Adrenal gland (tissue), 5 donors: ENCODE results near the gene KDM4B.

Source experiments
- POLR2A ChIP-seq, 2 donors: fragments of 450-650 bp; IDR thresholded peaks; one replicate each; pipeline ENCODE4 v1.6.1; 2017; ENCODE audit warnings: antibody characterized with exemption in 2 of 2, mild to moderate bottlenecking in 2 of 2, moderate library complexity in 1 of 2
- TF ChIP-seq, protein P1 (sequence below), 6 experiments: fragments of 450-650 bp in 4 of 6; fragments of 200-600 bp in 2 of 6; sonication (generic) in 1 of 6; IDR thresholded peaks; 1 replicate in 5 of 6; 2 replicates in 1 of 6; pipeline versions ENCODE4 v1.5.1 to v1.8.0; 2016 to 2021; ENCODE audit warnings: antibody characterized with exemption in 6 of 6, mild to moderate bottlenecking in 2 of 6, moderate library complexity in 1 of 6
- donor health status: DM: no; HTN: no; CAD: no.

GRCh38 chr19:5048091-5048726 is 79.3 kb downstream of the KDM4B start:
- TF ChIP-seq, protein P1, sequence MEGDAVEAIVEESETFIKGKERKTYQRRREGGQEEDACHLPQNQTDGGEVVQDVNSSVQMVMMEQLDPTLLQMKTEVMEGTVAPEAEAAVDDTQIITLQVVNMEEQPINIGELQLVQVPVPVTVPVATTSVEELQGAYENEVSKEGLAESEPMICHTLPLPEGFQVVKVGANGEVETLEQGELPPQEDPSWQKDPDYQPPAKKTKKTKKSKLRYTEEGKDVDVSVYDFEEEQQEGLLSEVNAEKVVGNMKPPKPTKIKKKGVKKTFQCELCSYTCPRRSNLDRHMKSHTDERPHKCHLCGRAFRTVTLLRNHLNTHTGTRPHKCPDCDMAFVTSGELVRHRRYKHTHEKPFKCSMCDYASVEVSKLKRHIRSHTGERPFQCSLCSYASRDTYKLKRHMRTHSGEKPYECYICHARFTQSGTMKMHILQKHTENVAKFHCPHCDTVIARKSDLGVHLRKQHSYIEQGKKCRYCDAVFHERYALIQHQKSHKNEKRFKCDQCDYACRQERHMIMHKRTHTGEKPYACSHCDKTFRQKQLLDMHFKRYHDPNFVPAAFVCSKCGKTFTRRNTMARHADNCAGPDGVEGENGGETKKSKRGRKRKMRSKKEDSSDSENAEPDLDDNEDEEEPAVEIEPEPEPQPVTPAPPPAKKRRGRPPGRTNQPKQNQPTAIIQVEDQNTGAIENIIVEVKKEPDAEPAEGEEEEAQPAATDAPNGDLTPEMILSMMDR (IDR thresholded peaks at IDR 0.05): peak; percentile 97 to 100 (median 98)
- no peak for TF ChIP-seq POLR2A (IDR thresholded peaks at IDR 0.05)
